Mesenchymal stem cell (in vitro differentiated cells and primary cell): ENCODE measurements around the gene LLGL2.

Experiments used
- DNase-seq: peaks from one replicate; pipeline ENCODE4 v3.0.0-alpha.2; 2013
- H2AFZ ChIP-seq: one replicate; pipeline ENCODE4 v1.6.1; 2013; ENCODE audit warnings: low read depth, mild to moderate bottlenecking, control low read depth, inconsistent platforms, low read length, moderate library complexity
- H2AK5ac ChIP-seq: 2 replicates; pipeline ENCODE4 v1.6.1; 2013; ENCODE audit warnings: low read length, moderate library complexity, mild to moderate bottlenecking, inconsistent platforms; ENCODE audit not compliant: severe bottlenecking
- H2BK120ac ChIP-seq: one replicate; pipeline ENCODE4 v1.6.1; 2013; ENCODE audit warnings: low read depth, mild to moderate bottlenecking, inconsistent platforms, low read length, moderate library complexity
- H2BK12ac ChIP-seq, 2 experiments: one replicate each; pipeline ENCODE4 v1.6.1; 2013; ENCODE audit warnings: inconsistent platforms in 2 of 2, low read length in 2 of 2, mild to moderate bottlenecking in 2 of 2, moderate library complexity in 2 of 2, control low read depth in 1 of 2
- H2BK15ac ChIP-seq: one replicate; pipeline ENCODE4 v1.6.1; 2013; ENCODE audit warnings: mild to moderate bottlenecking, low read depth, inconsistent platforms; ENCODE audit not compliant: poor library complexity, severe bottlenecking
- H2BK5ac ChIP-seq: 2 replicates; pipeline ENCODE4 v1.6.1; 2013; ENCODE audit warnings: low read depth, mild to moderate bottlenecking, low read length, control low read depth, inconsistent platforms; ENCODE audit not compliant: poor library complexity, severe bottlenecking
- H3K14ac ChIP-seq, 2 experiments: one replicate each; pipeline ENCODE4 v1.6.1; 2013; ENCODE audit warnings: inconsistent platforms in 2 of 2, low read length in 2 of 2, control low read depth in 1 of 2, mild to moderate bottlenecking in 1 of 2, moderate library complexity in 1 of 2
- H3K18ac ChIP-seq, 2 experiments: one replicate each; pipeline ENCODE4 v1.6.1; 2013; ENCODE audit warnings: inconsistent platforms in 2 of 2, low read length in 2 of 2, control low read depth in 1 of 2, low read depth in 1 of 2, mild to moderate bottlenecking in 1 of 2
- H3K23ac ChIP-seq, 2 experiments: one replicate each; pipeline ENCODE4 v1.6.1; 2013; ENCODE audit warnings: inconsistent platforms in 2 of 2, low read length in 2 of 2, mild to moderate bottlenecking in 2 of 2, moderate library complexity in 2 of 2, control low read depth in 1 of 2
- H3K27ac ChIP-seq: 2 replicates; pipeline ENCODE4 v1.5.1; 2013; ENCODE audit warnings: mild to moderate bottlenecking, moderate library complexity, low read length, control low read depth, inconsistent platforms; ENCODE audit not compliant: poor library complexity, severe bottlenecking
- H3K27me3 ChIP-seq, 2 experiments: 2 replicates each; pipeline versions ENCODE4 v1.6.1 to v1.7.0; 2013; ENCODE audit warnings: low read length in 2 of 2, mild to moderate bottlenecking in 2 of 2, moderate library complexity in 2 of 2, control low read depth in 1 of 2, inconsistent platforms in 1 of 2; ENCODE audit not compliant: control insufficient read depth in 1 of 2, insufficient read depth in 1 of 2
- H3K36me3 ChIP-seq, 2 experiments: 2 replicates each; pipeline versions ENCODE4 v1.6.1 to v1.7.0; 2013; ENCODE audit warnings: low read length in 2 of 2, control low read depth in 1 of 2, inconsistent platforms in 1 of 2, low read depth in 1 of 2, mild to moderate bottlenecking in 1 of 2; ENCODE audit not compliant: insufficient read depth in 2 of 2, control insufficient read depth in 1 of 2
- H3K4ac ChIP-seq, 2 experiments: one replicate each; pipeline ENCODE4 v1.6.1; 2013; ENCODE audit warnings: inconsistent platforms in 2 of 2, low read length in 2 of 2, mild to moderate bottlenecking in 2 of 2, moderate library complexity in 2 of 2, control low read depth in 1 of 2, low read depth in 1 of 2
- H3K4me1 ChIP-seq: 2 replicates; pipeline ENCODE4 v1.6.1; 2013; ENCODE audit warnings: low read depth, low read length, control low read depth; ENCODE audit not compliant: control insufficient read depth, insufficient read depth
- H3K4me2 ChIP-seq: 2 replicates; pipeline ENCODE4 v1.6.1; 2013; ENCODE audit warnings: low read length, mild to moderate bottlenecking, inconsistent platforms; ENCODE audit not compliant: poor library complexity, severe bottlenecking
- H3K4me3 ChIP-seq, 2 experiments: 2 replicates each; pipeline versions ENCODE4 v1.5.1 to v1.7.0; 2013; ENCODE audit warnings: low read length in 2 of 2, mild to moderate bottlenecking in 2 of 2, control low read depth in 1 of 2, low read depth in 1 of 2; ENCODE audit not compliant: insufficient read depth in 1 of 2
- H3K79me1 ChIP-seq: replicated peaks from 2 replicates; pipeline ENCODE4 v1.6.1; 2013; ENCODE audit warnings: mild to moderate bottlenecking, control low read depth, low read length, inconsistent platforms; ENCODE audit not compliant: poor library complexity, severe bottlenecking
- H3K9ac ChIP-seq: 2 replicates; pipeline ENCODE4 v1.7.0; 2013; ENCODE audit warnings: mild to moderate bottlenecking, low read length, moderate library complexity
- H3K9me3 ChIP-seq: 2 replicates; pipeline ENCODE4 v1.7.0; 2013; ENCODE audit warnings: mild to moderate bottlenecking, low read length; ENCODE audit not compliant: control insufficient read depth
- H4K8ac ChIP-seq: one replicate; pipeline ENCODE4 v1.6.1; 2013; ENCODE audit warnings: inconsistent platforms, mild to moderate bottlenecking, low read length, moderate library complexity
- H4K91ac ChIP-seq: one replicate; pipeline ENCODE4 v1.6.1; 2013; ENCODE audit warnings: mild to moderate bottlenecking, low read length, inconsistent platforms
- WGBS: methylation state at CpG from one replicate; pipeline ENCODE4 v1.1.7; 2013; ENCODE audit warnings: mixed read lengths; 5-methylcytosine and 5-hydroxymethylcytosine counted together

LLGL2 gene

DNA sequence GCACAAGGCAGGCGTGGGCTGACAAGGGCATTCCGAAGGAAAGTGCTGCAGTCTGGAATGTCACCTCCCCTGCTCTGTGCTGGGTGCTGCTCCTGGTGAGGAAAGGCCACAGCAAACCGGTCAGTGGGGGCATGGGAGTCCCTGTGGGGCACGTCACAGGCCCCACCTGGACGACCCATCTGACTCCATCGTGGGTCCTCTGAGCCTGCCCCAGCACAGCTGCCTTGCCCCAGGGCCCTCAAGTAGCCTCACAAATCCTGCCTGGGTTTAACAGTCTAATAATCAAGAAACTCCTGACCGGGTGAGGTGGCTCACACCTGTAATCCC is 59.3 kb downstream of the LLGL2 start:
- Histone ChIP-seq H4K8ac (peak overlapping the region; percentile 19), H3K79me1 (no peaks in the 10 kb centered on the region), H2BK5ac (no peak overlapping the region), H3K9me3 (peaks cover 4% of the 10 kb centered on the region), H3K4me1 (peaks cover 11% of the 10 kb centered on the region), H3K4me3 (no peak overlapping the region), H2AK5ac (no peak overlapping the region), H3K14ac (no peak overlapping the region), H2AFZ (no peak overlapping the region), H3K9ac (no peak overlapping the region), H2BK12ac (no peak overlapping the region), H2BK120ac (no peak overlapping the region), H3K4ac (no peak overlapping the region), H2BK15ac (no peak overlapping the region), H3K23ac (no peak overlapping the region), H3K4me2 (no peak overlapping the region), H3K27ac (no peak overlapping the region), H3K18ac (no peak overlapping the region), H3K27me3 (peaks cover 10 to 48% of the 10 kb centered on the region in 2 experiments), H4K91ac (no peak overlapping the region), H3K36me3 (no peaks in the 10 kb centered on the region)
- WGBS: 93% methylated on average over 7 of the region's 7 CpGs
- DNase-seq: no peak

GRCh38 chr17:75587675-75588595 is 62.4 kb downstream of the LLGL2 start, which contains the start of gene MYO15B:
MYO15B (plus strand) TSS chr17:75587800; CDS start chr17:75588058, 258 bp downstream.
- Histone ChIP-seq H3K4me1 (peaks cover 15% of the 10 kb centered on the region), H2AK5ac (no peak within 1 kb of the TSS), H3K4ac (peak within 1 kb of the TSS; percentile 68 to 88), H3K9ac (no peak within 1 kb of the TSS), H3K27ac (no peak within 1 kb of the TSS), H3K14ac (peak within 1 kb of the TSS in 1 of 2 experiments; percentile 35), H2BK120ac (peak within 1 kb of the TSS; percentile 64), H2BK12ac (peak within 1 kb of the TSS in 1 of 2 experiments; percentile 76), H4K91ac (peak within 1 kb of the TSS; percentile 74), H2BK15ac (peak within 1 kb of the TSS; percentile 98), H3K4me3 (peak within 1 kb of the TSS; percentile 35 to 47), H3K9me3 (peaks cover 4% of the 10 kb centered on the region), H3K18ac (peak within 1 kb of the TSS; percentile 70 to 84), H3K4me2 (no peak within 1 kb of the TSS), H4K8ac (peak within 1 kb of the TSS; percentile 94), H3K36me3 (no peaks in the 10 kb centered on the region), H2AFZ (no peak within 1 kb of the TSS), H3K23ac (peak within 1 kb of the TSS; percentile 62 to 78), H2BK5ac (no peak within 1 kb of the TSS), H3K27me3 (peaks cover 10 to 56% of the 10 kb centered on the region in 2 experiments), H3K79me1 (no peaks in the 10 kb centered on the region)
- peak; percentile 56 for DNase-seq
- 13% methylated on average over 65 of the region's 82 CpGs for WGBS

GRCh38 chr17:75588596-75589011 is 63.1 kb downstream of the LLGL2 start:
- peak overlapping the region; percentile 74 for H4K91ac ChIP-seq
- peak overlapping the region in 1 of 2 experiments; percentile 50 for H2BK12ac ChIP-seq
- peak overlapping the region; percentile 98 for H2BK15ac ChIP-seq
- H3K4ac ChIP-seq: peak overlapping the region; percentile 60 to 88
- H3K27me3 ChIP-seq: peaks cover 10 to 56% of the 10 kb centered on the region in 2 experiments
- no peak overlapping the region for H2AK5ac ChIP-seq
- H3K36me3 ChIP-seq: no peaks in the 10 kb centered on the region
- H3K4me3 ChIP-seq: peak overlapping the region; percentile 35 to 47
- peak overlapping the region in 1 of 2 experiments; percentile 35 for H3K14ac ChIP-seq
- H3K9ac ChIP-seq: no peak overlapping the region
- H2BK5ac ChIP-seq: no peak overlapping the region
- H3K79me1 ChIP-seq: no peaks in the 10 kb centered on the region
- peak overlapping the region; percentile 62 to 78 for H3K23ac ChIP-seq
- H3K18ac ChIP-seq: peak overlapping the region; percentile 70 to 84
- peak overlapping the region; percentile 55 for H2AFZ ChIP-seq
- H3K4me2 ChIP-seq: peak overlapping the region; percentile 18
- DNase-seq: no peak
- no peak overlapping the region for H3K27ac ChIP-seq
- 13% methylated on average over 32 of the region's 49 CpGs for WGBS
- peak overlapping the region; percentile 64 for H2BK120ac ChIP-seq
- H4K8ac ChIP-seq: peak overlapping the region; percentile 94
- H3K9me3 ChIP-seq: peaks cover 4% of the 10 kb centered on the region
- peaks cover 15% of the 10 kb centered on the region for H3K4me1 ChIP-seq
